Fibroblast of lung (primary cell): ENCODE data around the gene NTRK3. TPM values are rescaled to one million over a fixed set of nuclear protein-coding genes. Genes with fewer than 3 reads are reported as not detected.

Experiments used
- DNase-seq, 2 donors: peaks; one replicate each; pipeline versions ENCODE4 v3.0.0 to v3.0.0-alpha.2; 2010; ENCODE audit warnings: low read depth in 2 of 2
- H2AFZ ChIP-seq: 2 replicates; pipeline ENCODE4 v1.5.1; 2012; ENCODE audit warnings: low read length, control low read depth, inconsistent platforms
- H3K27ac ChIP-seq: 2 replicates; pipeline ENCODE4 v1.5.1; 2011; ENCODE audit warnings: low read length, control low read depth; ENCODE audit not compliant: insufficient read depth
- H3K27me3 ChIP-seq: 2 replicates; pipeline ENCODE4 v1.5.1; 2011; ENCODE audit warnings: mild to moderate bottlenecking, low read length; ENCODE audit not compliant: control insufficient read depth, insufficient read depth
- H3K36me3 ChIP-seq: 2 replicates; pipeline ENCODE4 v1.5.1; 2011; ENCODE audit warnings: low read length; ENCODE audit not compliant: control insufficient read depth, insufficient read depth
- H3K4me1 ChIP-seq: 2 replicates; pipeline ENCODE4 v1.5.1; 2011; ENCODE audit warnings: low read length; ENCODE audit not compliant: control insufficient read depth, insufficient read depth; ENCODE audit errors: extremely low read depth
- H3K4me2 ChIP-seq: 2 replicates; pipeline ENCODE4 v1.5.1; 2011; ENCODE audit warnings: low read length, control low read depth; ENCODE audit not compliant: insufficient read depth; ENCODE audit errors: extremely low read depth
- H3K4me3 ChIP-seq, 4 experiments: fragments of 200-600 bp in 1 of 4; sonication (generic) in 1 of 4; replicated peaks in 1 of 4; 2 replicates each; pipeline ENCODE4 v1.5.1; 2011 to 2016; ENCODE audit warnings: low read length in 4 of 4, low read depth in 3 of 4, mild to moderate bottlenecking in 3 of 4, control low read depth in 2 of 4, inconsistent platforms in 1 of 4, mixed read lengths in 1 of 4; ENCODE audit not compliant: insufficient read depth in 1 of 4; ENCODE audit errors: control extremely low read depth in 1 of 4
- H3K79me2 ChIP-seq: 2 replicates; pipeline ENCODE4 v1.5.1; 2012; ENCODE audit warnings: mild to moderate bottlenecking, low read length, inconsistent platforms; ENCODE audit not compliant: control insufficient read depth, insufficient read depth
- H3K9ac ChIP-seq: 2 replicates; pipeline ENCODE4 v1.5.1; 2011; ENCODE audit warnings: mild to moderate bottlenecking, low read length, control low read depth; ENCODE audit not compliant: insufficient read depth
- H3K9me3 ChIP-seq: 2 replicates; pipeline ENCODE4 v1.5.1; 2012; ENCODE audit warnings: low read depth, low read length; ENCODE audit not compliant: control insufficient read depth, insufficient read depth
- H4K20me1 ChIP-seq: 2 replicates; pipeline ENCODE4 v1.5.1; 2011; ENCODE audit warnings: low read length; ENCODE audit not compliant: control insufficient read depth, insufficient read depth; ENCODE audit errors: extremely low read depth
- CTCF ChIP-seq, 2 donors: IDR thresholded peaks in 1 of 2; conservative IDR thresholded peaks in 1 of 2; 1 replicate in 1 of 2; 2 replicates in 1 of 2; pipeline ENCODE4 v1.5.1; 2011 to 2012; ENCODE audit warnings: low read length in 2 of 2, control low read depth in 1 of 2, inconsistent platforms in 1 of 2, low read depth in 1 of 2, mild to moderate bottlenecking in 1 of 2
- EZH2 ChIP-seq: IDR thresholded peaks from 2 replicates; pipeline ENCODE4 v1.5.1; 2012; ENCODE audit warnings: low read length, control low read depth, mild to moderate bottlenecking; ENCODE audit errors: missing control alignments
- polyA plus RNA-seq, 2 donors: library from polyadenylated mRNA; depleted of rRNA in 1 of 2; stranded (reverse) in 1 of 2; unstranded in 1 of 2; fragments of >200 nt; gene quantifications; 2 replicates each; pipeline ENCODE4 v1.2.1, GENCODE V29; 2011 to 2012; ENCODE audit warnings: missing spikeins in 1 of 2
- total RNA-seq: library from RNA; depleted of rRNA; stranded (reverse); fragments of >200 nt; gene quantifications from 2 replicates; pipeline ENCODE4 v1.2.1, GENCODE V29; 2014

The NTRK3 gene
- total and polyA plus RNA-seq, 2 donors (not counting 1 experiment from before 2014, with no cell fraction given) = 0.06 TPM; not detected in 1

GRCh38 chr15:87929841-87930240 is 326.7 kb downstream of the NTRK3 start:
- H3K36me3 ChIP-seq = no peaks in the 10 kb centered on the region
- no peak overlapping the region for H2AFZ ChIP-seq
- H3K79me2 ChIP-seq = no peaks in the 10 kb centered on the region
- H3K27me3 ChIP-seq = no peaks in the 10 kb centered on the region
- no peak for DNase-seq
- H3K4me1 ChIP-seq = no peaks in the 10 kb centered on the region
- H3K4me3 ChIP-seq = no peak overlapping the region
- H3K9me3 ChIP-seq = no peaks in the 10 kb centered on the region
- H3K27ac ChIP-seq = no peak overlapping the region
- no peak overlapping the region for H3K4me2 ChIP-seq
- no peaks in the 10 kb centered on the region for H4K20me1 ChIP-seq
- no peak overlapping the region for H3K9ac ChIP-seq
- no peak for TF ChIP-seq EZH2
- no peak for TF ChIP-seq CTCF (conservative IDR thresholded peaks at IDR 0.05 in 1 of 2, IDR thresholded peaks at IDR 0.05 in 1 of 2; ENCODE audit: low read depth in 1 of 2, low read length in 2 of 2)

GRCh38 chr15:87924433-87924832 is 332.1 kb downstream of the NTRK3 start:
- TF ChIP-seq EZH2 (no peak), CTCF (conservative IDR thresholded peaks at IDR 0.05 in 1 of 2, IDR thresholded peaks at IDR 0.05 in 1 of 2; ENCODE audit: low read depth in 1 of 2, low read length in 2 of 2) (no peak)
- Histone ChIP-seq H3K9ac (no peak overlapping the region), H3K4me3 (no peak overlapping the region), H4K20me1 (no peaks in the 10 kb centered on the region), H2AFZ (no peak overlapping the region), H3K36me3 (no peaks in the 10 kb centered on the region), H3K4me2 (no peak overlapping the region), H3K9me3 (no peaks in the 10 kb centered on the region), H3K4me1 (no peaks in the 10 kb centered on the region), H3K27me3 (no peaks in the 10 kb centered on the region), H3K27ac (no peak overlapping the region), H3K79me2 (no peaks in the 10 kb centered on the region)
- DNase-seq = no peak

- H3K9me3 ChIP-seq = no peaks in the 10 kb centered on the region
- TF ChIP-seq CTCF (conservative IDR thresholded peaks at IDR 0.05 in 1 of 2, IDR thresholded peaks at IDR 0.05 in 1 of 2; ENCODE audit: low read depth in 1 of 2, low read length in 2 of 2) = no peak
- no peak for TF ChIP-seq EZH2
- no peak overlapping the region for H2AFZ ChIP-seq
- no peak overlapping the region for H3K4me3 ChIP-seq
- H4K20me1 ChIP-seq = no peaks in the 10 kb centered on the region
- H3K9ac ChIP-seq = no peak overlapping the region
- DNase-seq = no peak
- H3K27me3 ChIP-seq = no peaks in the 10 kb centered on the region
- H3K36me3 ChIP-seq = no peaks in the 10 kb centered on the region
- H3K79me2 ChIP-seq = no peaks in the 10 kb centered on the region
- H3K4me2 ChIP-seq = no peak overlapping the region
- no peaks in the 10 kb centered on the region for H3K4me1 ChIP-seq
- H3K27ac ChIP-seq = no peak overlapping the region
These were observed 337.5 kb downstream of the NTRK3 start for GRCh38 chr15:87919064-87919463.
